Peyer's patch (tissue), 4 donors: ENCODE data around the gene CHAC1.

ENCODE experiments used
- CTCF ChIP-seq, 6 experiments: fragments of 450-650 bp in 4 of 6; fragments of 200-600 bp in 2 of 6; sonication (generic) in 1 of 6; IDR thresholded peaks; one replicate each; pipeline ENCODE4 v1.5.1; 2017 to 2019; ENCODE audit warnings: antibody characterized with exemption in 6 of 6, mild to moderate bottlenecking in 3 of 6, moderate library complexity in 1 of 6
- POLR2A ChIP-seq, 2 donors: fragments of 450-650 bp; IDR thresholded peaks; one replicate each; pipeline ENCODE4 v1.5.1; 2017; ENCODE audit warnings: antibody characterized with exemption in 2 of 2, mild to moderate bottlenecking in 2 of 2, moderate library complexity in 2 of 2

- TF ChIP-seq POLR2A (IDR thresholded peaks at IDR 0.05) = no peak
- no peak for TF ChIP-seq CTCF (IDR thresholded peaks at IDR 0.05)
Measured at GRCh38 chr15:40995656-40996055, 42.4 kb downstream of the CHAC1 start.
